GM18519 (cell line): ENCODE measurements around the gene VWA5B2.

ENCODE experiments used
- ATAC-seq: cut with Tn5 transposase; IDR thresholded peaks from one replicate; pipeline ENCODE4 v1.9.1; 2021; ENCODE audit warnings: mild to moderate bottlenecking, moderate library complexity; ENCODE audit not compliant: unreplicated experiment, low FRiP score

Gene VWA5B2

GRCh38 chr3:184240384-184241140 is 11.2 kb downstream of the VWA5B2 start:
- ATAC-seq = no peak

DNA sequence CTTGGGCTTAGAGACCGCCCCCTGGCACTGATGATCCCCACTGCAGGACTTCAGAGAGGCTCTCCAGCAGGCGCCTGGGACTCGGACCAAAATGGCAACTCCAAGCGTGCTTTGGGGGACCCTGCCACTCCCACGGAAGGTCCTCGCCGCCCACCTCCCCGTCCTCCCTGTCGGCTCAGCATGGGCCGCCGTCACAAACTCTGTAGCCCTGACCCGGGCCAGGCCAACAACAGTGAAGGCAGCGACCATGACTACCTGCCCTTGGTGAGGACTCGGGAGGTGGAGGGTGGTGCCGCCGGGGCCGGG is 11.7 kb downstream of the VWA5B2 start:
- ATAC-seq = no peak

GRCh38 chr3:184241447-184242296 is 12.3 kb downstream of the VWA5B2 start:
- no peak for ATAC-seq

DNA sequence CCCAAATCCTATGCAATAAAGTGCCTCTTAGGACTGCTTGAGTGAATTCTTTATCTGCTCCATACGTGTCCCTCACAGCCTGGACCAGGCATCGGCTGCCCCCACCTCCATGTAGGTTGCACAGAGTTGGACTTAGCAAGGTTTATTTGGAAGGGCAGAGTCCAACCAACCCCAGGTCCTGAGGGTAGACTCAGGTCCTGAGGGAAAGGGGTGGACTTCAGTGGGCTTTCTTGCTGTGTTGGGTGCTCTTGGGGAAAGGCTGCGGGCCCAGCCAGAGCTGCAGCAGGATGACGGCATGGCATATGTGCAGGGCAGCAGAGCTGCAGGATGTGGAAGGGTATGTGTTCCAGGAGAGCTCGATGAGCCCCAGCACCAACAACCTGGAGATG is 12.9 kb downstream of the VWA5B2 start:
- ATAC-seq = no peak

DNA sequence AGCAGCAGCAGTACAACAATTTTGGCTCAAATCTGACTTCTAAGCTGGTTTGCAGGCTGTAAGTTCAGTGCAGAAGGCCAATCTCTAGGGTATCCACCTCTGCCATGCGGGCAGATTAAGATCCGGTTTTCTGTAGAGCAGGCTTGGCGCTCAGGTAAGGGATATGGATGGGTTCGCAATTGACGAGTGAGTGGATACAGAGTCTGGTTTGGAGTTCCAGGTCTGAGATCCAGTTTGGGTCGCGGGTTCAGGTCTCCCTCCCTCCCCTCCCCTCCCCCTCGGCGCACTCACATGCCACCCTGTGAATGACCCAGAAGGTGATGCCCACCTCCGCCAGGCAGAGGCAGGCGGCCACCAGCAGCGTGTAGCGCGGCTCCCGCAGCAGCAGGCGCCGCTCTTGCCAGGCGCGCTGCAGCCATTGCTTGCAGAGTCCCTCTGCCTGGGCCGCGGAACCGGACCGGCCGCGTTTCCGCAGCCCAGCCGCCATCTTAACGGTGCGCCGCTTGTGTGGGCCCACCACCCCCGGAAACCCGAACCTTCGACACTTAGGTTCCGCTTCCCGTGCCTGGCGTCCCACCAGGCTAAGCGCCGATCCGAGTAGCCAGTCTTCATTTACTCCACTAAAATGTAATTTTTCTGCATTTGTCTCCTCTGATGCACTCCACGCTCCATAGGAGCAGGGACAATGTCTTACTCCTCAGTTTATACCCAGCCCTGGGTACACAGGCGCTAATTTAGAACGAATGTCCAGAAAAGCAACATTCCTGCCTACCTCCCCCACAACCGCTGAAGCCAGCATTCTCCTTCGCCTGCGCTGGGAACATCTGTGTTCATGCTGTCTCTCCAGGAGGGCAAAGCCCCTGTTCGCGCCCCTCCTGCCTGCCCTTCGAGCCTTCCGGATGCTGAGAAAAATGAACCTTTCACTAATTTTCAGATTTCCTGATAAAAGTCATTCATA is 19.3 kb downstream of the VWA5B2 start, which contains the start of gene ALG3:
Gene ALG3, minus strand, starts transcription at position 509 of the 958 bp plus-strand sequence. Its CDS starts 22 bp downstream, at position 487.
- peak; percentile 36 for ATAC-seq

DNA sequence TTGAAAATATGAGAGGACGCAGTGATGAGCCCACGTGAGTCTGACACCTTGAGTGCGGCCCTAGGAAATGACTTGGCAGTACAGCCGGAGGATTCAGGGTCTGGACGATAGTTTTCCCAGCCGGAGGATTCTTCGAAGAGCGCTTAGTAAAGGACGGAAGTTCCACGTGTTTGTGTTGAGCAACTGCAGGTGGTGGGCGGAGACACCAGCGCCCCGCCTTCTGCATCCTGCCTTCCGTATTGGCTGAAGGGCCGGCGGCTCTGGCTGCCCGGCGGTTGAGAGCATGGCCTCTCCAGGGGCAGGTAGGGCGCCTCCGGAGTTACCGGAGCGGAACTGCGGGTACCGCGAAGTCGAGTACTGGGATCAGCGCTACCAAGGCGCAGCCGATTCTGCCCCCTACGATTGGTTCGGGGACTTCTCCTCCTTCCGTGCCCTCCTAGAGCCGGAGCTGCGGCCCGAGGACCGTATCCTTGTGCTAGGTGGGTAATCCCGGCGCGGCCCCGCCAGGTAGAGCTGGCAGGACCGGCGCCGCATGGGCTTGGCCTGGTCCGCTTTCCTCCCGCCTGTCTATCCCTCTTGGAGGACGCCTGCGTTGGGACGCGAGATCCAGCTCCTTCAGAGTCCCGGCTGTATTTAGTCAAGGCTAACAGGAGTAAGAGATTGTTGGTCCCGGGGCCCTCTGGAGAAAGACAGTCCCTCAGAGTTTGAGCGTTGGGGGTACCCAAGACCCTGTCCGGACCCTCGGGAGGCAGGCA is 20.2 kb downstream of the VWA5B2 start, which contains the start of gene EEF1AKMT4:
Gene EEF1AKMT4, plus strand, starts transcription at position 261 of the 755 bp plus-strand sequence. Its CDS starts 23 bp downstream, at position 284.
- peak; percentile 69 for ATAC-seq

DNA sequence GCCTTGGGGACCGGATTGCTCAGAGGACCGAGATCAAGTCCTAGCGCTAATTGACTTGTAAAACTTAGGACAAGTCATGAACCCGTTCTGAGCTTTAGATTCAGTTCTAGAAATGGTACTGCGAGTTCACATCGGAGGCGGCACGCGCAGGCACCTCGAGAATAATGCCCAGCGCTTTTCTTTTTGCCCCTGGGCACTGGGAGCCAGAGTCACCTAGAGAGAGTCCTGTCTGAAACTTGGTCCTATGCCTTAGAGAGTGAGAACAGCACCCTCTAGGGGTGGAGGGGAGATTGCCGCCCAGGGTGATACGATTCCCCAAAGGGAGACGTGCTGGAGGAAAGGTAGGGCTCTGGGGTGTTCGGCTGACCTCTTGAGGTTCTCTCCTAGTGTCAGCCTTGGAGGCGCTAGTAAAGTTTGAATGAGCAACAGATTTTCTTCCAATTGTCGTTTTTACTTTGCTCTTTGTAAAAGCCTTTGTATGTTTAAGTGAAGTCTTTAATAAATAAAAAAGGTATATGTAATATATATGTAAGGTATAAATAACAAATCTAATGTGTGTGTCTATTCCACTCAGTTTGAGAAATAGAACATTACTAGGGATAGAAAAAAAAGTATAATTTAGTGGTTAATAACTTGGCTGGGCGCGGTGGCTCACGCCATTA is 20.9 kb downstream of the VWA5B2 start:
- ATAC-seq = peak; percentile 41

DNA sequence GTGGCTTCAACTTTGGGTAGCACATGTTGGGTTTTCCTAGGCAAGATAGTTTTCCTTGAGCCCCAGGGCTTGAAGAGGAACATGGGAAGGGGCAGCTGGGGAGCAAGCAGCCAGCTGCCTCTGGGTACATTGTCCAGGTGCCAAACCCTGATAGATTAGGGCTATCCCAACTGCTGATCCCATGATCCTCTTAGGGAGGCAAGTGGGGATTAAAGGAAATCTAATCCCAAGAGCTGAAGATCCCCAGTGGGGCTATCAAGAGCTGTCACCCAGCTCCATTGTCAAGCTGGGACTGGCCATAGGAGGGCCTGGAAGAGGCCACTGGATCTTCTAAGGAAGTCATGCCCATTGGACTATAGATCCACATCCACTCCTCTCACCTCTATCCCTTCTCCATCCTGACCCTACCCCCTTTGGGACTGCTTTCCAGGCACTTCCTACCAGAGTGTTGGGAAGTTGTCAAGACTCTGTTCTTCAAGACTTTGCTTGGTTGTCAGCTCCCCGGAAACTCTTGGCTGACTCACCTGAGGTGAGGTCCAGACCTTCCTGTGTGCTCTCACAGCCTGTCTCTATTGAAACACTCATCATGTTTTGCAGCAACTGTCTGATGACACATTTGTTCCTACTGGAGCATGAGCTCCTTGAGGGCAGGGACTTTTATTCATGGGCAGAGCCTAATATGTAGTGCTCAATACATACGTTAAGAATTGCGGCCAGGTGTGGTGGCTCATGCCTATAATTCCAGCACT is 26.1 kb downstream of the VWA5B2 start:
- ATAC-seq = no peak

- ATAC-seq = no peak
Observed at GRCh38 chr3:184257083-184257915, 27.9 kb downstream of the VWA5B2 start.

DNA sequence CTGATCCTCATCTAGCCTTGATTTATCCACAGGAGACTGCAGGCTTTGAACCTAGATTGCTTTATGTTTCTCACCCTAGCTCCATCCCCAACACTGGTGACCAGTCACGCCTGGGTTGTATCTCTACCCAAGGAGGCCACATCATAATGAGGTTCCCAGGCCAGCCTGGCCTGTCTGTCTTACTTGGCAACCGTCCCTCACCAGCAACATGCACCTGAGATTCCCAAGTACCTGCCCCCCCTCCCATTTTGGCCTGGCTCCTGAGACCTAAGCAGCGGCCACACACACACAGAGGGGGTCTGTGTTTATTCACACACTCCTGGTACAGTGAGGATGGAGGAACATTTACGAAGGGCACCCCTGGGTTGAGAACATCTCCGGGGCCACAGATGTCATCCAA is 29.5 kb downstream of the VWA5B2 start:
- no peak for ATAC-seq

GRCh38 chr3:184259396-184259877 is 30.1 kb downstream of the VWA5B2 start:
- no peak for ATAC-seq

DNA sequence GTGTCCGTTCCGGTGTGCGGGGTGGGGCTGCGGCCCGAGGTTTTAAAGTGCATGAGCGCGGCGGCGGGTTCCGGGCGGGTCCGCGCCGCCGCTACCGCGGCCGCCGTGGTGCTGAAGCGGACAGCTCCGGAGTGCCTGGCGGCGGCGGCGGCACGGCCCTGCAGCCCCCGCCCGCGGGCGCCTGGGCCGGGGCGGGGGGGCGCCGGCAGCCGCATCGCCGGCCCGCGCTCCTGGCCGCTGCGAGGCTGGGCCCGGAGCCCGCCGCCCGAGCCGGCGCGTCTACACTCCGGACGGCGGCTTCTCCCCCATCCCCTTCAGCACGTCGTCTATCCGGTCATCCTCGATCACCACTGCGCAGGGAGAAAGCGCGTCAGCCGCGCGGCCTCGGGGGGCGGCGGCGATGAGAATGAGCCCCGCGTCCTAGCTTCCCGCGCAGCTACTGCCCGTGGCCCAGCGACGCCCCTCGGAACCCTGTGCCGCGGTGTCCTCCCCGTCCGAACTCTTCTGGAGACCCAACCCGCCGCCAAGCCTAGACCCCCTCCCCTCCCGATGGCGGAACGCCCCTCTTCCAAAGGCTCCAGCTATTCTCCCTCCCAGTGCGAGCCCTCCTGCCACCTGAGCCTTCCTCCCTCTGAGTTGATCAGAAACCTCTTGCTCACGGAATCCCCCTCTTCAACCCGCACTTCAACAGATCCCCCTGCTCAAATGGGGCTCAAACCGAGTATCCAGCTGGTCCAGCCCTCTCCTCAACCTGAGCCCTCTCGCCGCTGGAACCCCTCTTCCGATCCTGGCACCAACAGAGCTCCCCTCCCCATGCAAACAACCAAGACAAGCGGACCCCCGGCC is 30.7 kb downstream of the VWA5B2 start:
- no peak for ATAC-seq

DNA sequence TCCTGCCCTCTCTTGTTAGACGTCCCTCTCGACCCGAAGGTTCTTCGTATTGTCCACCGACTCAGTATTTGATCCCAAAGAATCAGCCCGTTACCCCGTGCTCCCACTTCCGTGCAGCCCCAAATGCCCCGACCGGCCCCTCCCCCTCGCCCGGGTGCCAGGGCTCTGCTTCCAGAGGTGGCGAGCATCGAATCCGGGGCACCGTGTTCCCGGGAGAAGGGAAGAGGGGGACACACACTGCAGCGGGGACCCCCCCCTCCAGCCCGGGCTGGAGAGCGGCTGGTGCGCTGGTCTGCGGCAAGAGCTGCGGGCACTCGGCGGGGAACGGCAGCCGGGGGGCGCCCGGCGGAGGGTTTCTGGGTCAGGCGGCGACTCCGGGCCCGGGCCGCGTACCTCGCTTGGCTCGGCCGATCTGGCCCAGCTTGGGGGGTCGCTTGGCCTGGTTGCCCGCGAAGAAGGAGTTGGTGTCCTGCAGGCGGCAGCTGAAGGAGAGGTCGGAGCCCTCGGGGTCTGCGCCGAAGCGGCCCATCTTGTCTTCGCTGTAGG is 31.4 kb downstream of the VWA5B2 start:
- ATAC-seq = no peak

DNA sequence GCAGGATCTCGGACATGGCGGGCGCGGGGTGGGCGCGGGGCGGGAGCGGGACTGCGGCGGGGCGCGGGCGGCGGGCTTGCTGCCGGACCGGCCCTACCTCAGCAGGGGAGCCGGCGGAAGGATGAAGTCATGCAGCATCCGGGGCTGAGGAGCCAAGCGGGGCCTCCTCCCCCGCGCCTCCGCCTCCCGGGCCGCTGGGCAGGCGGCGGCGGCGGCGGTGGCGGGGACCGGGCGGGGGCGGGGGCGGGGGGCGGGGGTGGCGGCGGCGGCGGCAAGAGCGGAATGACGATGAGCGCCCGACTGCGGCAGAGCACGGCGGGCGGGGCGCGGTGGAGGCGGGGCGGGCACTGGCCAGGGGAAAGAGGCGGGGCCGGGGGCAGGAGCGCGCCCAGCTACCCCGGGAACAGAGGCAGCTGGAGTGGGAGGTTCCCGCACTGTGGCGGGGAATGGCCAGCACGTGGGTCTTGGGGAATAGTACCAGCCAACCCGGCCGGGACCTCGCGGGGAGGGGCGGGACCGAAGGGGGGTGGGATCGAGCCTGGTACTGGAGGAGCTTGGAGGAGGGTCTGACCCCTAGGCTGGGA is 32.0 kb downstream of the VWA5B2 start, which contains the start of gene CAMK2N2:
Gene CAMK2N2, minus strand, starts transcription at position 284 of the 584 bp plus-strand sequence. Its CDS starts 268 bp downstream, at position 16.
- no peak for ATAC-seq

DNA sequence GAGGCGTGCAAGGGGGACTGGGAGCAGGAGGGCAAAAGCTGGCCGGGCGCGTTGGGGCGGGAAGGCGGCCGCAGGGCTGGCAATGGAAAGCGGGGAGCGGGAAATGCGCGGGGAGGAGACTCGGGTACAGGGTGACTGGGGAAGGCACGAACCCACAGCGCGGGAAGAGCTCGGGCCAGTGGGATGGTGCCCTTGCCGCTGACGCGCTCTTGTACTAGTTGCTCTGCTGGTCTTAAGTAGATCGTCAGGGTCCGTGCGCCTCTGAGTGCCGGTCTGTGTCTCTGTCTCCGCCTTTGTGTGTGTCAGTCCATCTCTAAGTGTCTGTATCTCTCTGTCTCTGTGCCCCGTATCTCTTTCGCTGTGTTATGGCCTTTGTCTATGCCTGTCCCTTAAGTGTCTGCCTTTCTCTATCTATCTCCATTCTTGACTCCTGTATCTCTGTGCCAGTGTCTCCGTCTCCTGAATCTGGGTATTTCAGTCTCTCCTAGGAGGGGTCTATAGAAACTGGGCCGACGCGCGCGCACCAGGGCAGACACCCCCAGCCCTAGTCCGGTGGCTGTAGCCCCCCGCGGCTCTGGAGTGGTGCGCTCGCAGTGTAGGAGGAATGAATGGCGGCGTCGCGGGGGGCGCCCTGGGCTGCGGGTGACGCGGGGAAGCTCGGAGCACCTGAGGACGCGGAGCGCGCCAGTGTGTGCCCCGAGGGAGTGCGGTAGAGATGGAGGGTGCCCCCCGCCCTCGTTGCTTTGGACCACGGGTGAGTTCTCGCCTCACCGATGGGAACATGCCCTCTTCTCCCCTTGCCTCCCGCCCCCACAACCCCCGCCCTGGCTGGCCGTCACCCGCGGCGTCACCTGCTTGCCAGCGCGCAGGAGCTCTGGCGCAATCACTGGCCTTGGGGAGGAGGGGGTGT is 32.7 kb downstream of the VWA5B2 start:
- no peak for ATAC-seq
